Right lobe of liver (tissue), 4 donors: Measurements from ENCODE around the gene ZC3H6.

Experiments
- POLR2A ChIP-seq: fragments of 450-650 bp; IDR thresholded peaks from one replicate; pipeline ENCODE4 v1.6.1; 2017; ENCODE audit warnings: antibody characterized with exemption, mild to moderate bottlenecking
- TF ChIP-seq, protein P1 (sequence below), 4 donors: fragments of 200-600 bp in 3 of 4; fragments of 450-650 bp in 1 of 4; IDR thresholded peaks; one replicate each; pipeline versions ENCODE4 v1.5.1 to v1.8.0; 2016 to 2022; ENCODE audit warnings: antibody characterized with exemption in 4 of 4, mild to moderate bottlenecking in 2 of 4
- donor health status: DM: no; HTN: no; CAD: no.
- donor health status: DM: no; HTN: no; CAD: no.
- donor health status: DM: no; HTN: yes; CAD: no.

GRCh38 chr2:112251271-112251670 is 24.1 kb upstream of the ZC3H6 start:
- TF ChIP-seq, protein P1, sequence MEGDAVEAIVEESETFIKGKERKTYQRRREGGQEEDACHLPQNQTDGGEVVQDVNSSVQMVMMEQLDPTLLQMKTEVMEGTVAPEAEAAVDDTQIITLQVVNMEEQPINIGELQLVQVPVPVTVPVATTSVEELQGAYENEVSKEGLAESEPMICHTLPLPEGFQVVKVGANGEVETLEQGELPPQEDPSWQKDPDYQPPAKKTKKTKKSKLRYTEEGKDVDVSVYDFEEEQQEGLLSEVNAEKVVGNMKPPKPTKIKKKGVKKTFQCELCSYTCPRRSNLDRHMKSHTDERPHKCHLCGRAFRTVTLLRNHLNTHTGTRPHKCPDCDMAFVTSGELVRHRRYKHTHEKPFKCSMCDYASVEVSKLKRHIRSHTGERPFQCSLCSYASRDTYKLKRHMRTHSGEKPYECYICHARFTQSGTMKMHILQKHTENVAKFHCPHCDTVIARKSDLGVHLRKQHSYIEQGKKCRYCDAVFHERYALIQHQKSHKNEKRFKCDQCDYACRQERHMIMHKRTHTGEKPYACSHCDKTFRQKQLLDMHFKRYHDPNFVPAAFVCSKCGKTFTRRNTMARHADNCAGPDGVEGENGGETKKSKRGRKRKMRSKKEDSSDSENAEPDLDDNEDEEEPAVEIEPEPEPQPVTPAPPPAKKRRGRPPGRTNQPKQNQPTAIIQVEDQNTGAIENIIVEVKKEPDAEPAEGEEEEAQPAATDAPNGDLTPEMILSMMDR (IDR thresholded peaks at IDR 0.05): no peak
- no peak for TF ChIP-seq POLR2A
